Adrenal gland (tissue), 12 donors: ENCODE results near the gene SULT2B1. TPM values are rescaled to one million over a fixed set of nuclear protein-coding genes. Genes with fewer than 3 reads are reported as not detected.

ENCODE experiments used
- DNase-seq, 7 donors: peaks; one replicate each; pipeline ENCODE4 v3.0.0-alpha.2; 2019 to 2020
- H3K27ac ChIP-seq, 5 donors: fragments of 200-600 bp; sonication (generic) in 4 of 5; 1 replicate in 3 of 5; 2 replicates in 2 of 5; pipeline versions ENCODE4 v1.5.1 to v1.8.0; 2016 to 2020; ENCODE audit warnings: mild to moderate bottlenecking in 1 of 5
- H3K27me3 ChIP-seq: fragments of 200-600 bp; 2 replicates; pipeline ENCODE4 v1.8.0; 2021
- H3K36me3 ChIP-seq, 2 donors: fragments of 200-600 bp; replicated peaks in 1 of 2; 1 replicate in 1 of 2; 2 replicates in 1 of 2; pipeline versions ENCODE4 v1.5.1 to v1.8.0; 2018 to 2022
- H3K4me1 ChIP-seq, 2 donors: fragments of 200-600 bp; replicated peaks in 1 of 2; 1 replicate in 1 of 2; 2 replicates in 1 of 2; pipeline versions ENCODE4 v1.5.1 to v1.8.0; 2018 to 2021
- H3K4me3 ChIP-seq, 4 donors: fragments of 200-600 bp; sonication (generic) in 3 of 4; one replicate each; pipeline ENCODE4 v1.5.1; 2016 to 2018
- H3K9me3 ChIP-seq, 3 donors: fragments of 200-600 bp; sonication (generic) in 1 of 3; replicated peaks in 1 of 3; 1 replicate in 2 of 3; 2 replicates in 1 of 3; pipeline versions ENCODE4 v1.5.1 to v1.8.0; 2016 to 2021
- POLR2A ChIP-seq, 2 donors: fragments of 450-650 bp; IDR thresholded peaks; one replicate each; pipeline ENCODE4 v1.6.1; 2017; ENCODE audit warnings: antibody characterized with exemption in 2 of 2, mild to moderate bottlenecking in 2 of 2, moderate library complexity in 1 of 2
- WGBS, 4 donors: extraction: QIAGEN DNeasy Blood & Tissue Kit in 2 of 4; methylation state at CpG; one replicate each; pipeline versions ENCODE4 v1.1.5 to v1.1.7; 2013 to 2017; 5-methylcytosine and 5-hydroxymethylcytosine counted together
- intact Hi-C, 2 donors: fragments of 100-400 bp; cut with DNase I; formaldehyde crosslinking; loops; one replicate each; pipeline versions ENCODE4 v1.14.1 to v1.15.0; 2022 to 2023
- polyA plus RNA-seq, 3 donors: library from polyadenylated mRNA; stranded (reverse); fragments of 200-250 nt in 2 of 3; fragments of 350-450 nt in 1 of 3; fragmentation: Illumina TruSeq in 1 of 3; extraction: RNeasy Lipid Tissue Mini Kit (QIAGEN cat#74804) in 1 of 3; gene quantifications; one replicate each; pipeline ENCODE4 v1.2.3, GENCODE V29; 2013 to 2014
- total RNA-seq, 9 donors: library from RNA; depleted of rRNA in 4 of 9; stranded (reverse); fragments of >200 nt in 4 of 9; fragments of 120-200 nt in 1 of 9; fragmentation: NEBNext Ultra II Directional in 1 of 9; extraction: Animal tissue kit (Norgen Biotek cat#: 25700) in 1 of 9; gene quantifications; one replicate each; pipeline versions ENCODE4 v1.1.0 to v1.2.4, GENCODE V29; 2013 to 2023
- TF ChIP-seq, protein P1 (sequence below), 6 experiments: fragments of 450-650 bp in 4 of 6; fragments of 200-600 bp in 2 of 6; sonication (generic) in 1 of 6; IDR thresholded peaks; 1 replicate in 5 of 6; 2 replicates in 1 of 6; pipeline versions ENCODE4 v1.5.1 to v1.8.0; 2016 to 2021; ENCODE audit warnings: antibody characterized with exemption in 6 of 6, mild to moderate bottlenecking in 2 of 6, moderate library complexity in 1 of 6
- donor health status: healthy with polysubstance abuse.
- donor health status: Bipolar disorder and iron deficiency.
- donor health status: DM: yes; HTN: yes; CAD: no.
- donor health status: DM: no; HTN: no; CAD: no.
- donor health status: DM: no; HTN: no; CAD: no.
- donor health status: DM: yes; HTN: yes; CAD: no.

Gene SULT2B1
- total and polyA plus RNA-seq, 12 donors = 0.22 to 1.4 (median 0.52) TPM; not detected in 3

- DNase-seq = no peak
- Histone ChIP-seq H3K27me3 (no peaks in the 10 kb centered on the region), H3K4me3 (no peak overlapping the region), H3K4me1 (peaks cover 0 to 8% of the 10 kb centered on the region in 2 donors), H3K9me3 (no peaks in the 10 kb centered on the region), H3K36me3 (no peaks in the 10 kb centered on the region), H3K27ac (no peak overlapping the region)
- TF ChIP-seq POLR2A (IDR thresholded peaks at IDR 0.05) = no peak
- TF ChIP-seq, protein P1, sequence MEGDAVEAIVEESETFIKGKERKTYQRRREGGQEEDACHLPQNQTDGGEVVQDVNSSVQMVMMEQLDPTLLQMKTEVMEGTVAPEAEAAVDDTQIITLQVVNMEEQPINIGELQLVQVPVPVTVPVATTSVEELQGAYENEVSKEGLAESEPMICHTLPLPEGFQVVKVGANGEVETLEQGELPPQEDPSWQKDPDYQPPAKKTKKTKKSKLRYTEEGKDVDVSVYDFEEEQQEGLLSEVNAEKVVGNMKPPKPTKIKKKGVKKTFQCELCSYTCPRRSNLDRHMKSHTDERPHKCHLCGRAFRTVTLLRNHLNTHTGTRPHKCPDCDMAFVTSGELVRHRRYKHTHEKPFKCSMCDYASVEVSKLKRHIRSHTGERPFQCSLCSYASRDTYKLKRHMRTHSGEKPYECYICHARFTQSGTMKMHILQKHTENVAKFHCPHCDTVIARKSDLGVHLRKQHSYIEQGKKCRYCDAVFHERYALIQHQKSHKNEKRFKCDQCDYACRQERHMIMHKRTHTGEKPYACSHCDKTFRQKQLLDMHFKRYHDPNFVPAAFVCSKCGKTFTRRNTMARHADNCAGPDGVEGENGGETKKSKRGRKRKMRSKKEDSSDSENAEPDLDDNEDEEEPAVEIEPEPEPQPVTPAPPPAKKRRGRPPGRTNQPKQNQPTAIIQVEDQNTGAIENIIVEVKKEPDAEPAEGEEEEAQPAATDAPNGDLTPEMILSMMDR (IDR thresholded peaks at IDR 0.05) = no peak
- WGBS, 4 donors = 78 to 92% (median 90%) methylated on average over 3 to 5 of the region's 5 CpGs
- intact Hi-C loops = no loop called here
Measured at GRCh38 chr19:48591021-48591420, 39.0 kb downstream of the SULT2B1 start.

DNA sequence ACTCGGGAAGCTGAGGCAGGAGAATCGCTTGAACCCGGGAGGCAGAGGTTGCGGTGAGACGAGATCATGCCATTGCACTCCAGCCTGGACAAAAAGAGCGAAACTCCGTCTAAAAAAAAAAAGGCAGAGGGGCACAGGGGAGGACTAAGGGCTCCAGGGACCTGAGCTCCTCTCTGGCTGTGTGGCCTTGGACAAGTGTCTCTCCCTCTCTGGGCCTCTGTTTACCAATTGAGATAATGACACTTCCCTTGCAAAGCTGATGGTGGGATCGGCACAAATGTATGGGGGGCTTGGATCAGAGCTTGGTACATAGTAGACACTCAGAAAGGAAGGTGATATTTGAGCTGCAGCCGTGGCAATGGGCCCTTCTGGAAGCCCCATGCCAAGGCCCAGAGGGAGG, 43.2 kb downstream of the SULT2B1 start:
- Histone ChIP-seq H3K9me3 (no peaks in the 10 kb centered on the region), H3K4me3 (no peak overlapping the region), H3K27me3 (no peaks in the 10 kb centered on the region), H3K27ac (no peak overlapping the region), H3K4me1 (no peaks in the 10 kb centered on the region), H3K36me3 (no peaks in the 10 kb centered on the region)
- intact Hi-C loops = no loop called here
- TF ChIP-seq, protein P1 (IDR thresholded peaks at IDR 0.05) = no peak
- no peak for TF ChIP-seq POLR2A (IDR thresholded peaks at IDR 0.05)
- DNase-seq = no peak
- WGBS, 4 donors = 86 to 92% (median 88%) methylated on average over 9 of the region's 9 CpGs

DNA sequence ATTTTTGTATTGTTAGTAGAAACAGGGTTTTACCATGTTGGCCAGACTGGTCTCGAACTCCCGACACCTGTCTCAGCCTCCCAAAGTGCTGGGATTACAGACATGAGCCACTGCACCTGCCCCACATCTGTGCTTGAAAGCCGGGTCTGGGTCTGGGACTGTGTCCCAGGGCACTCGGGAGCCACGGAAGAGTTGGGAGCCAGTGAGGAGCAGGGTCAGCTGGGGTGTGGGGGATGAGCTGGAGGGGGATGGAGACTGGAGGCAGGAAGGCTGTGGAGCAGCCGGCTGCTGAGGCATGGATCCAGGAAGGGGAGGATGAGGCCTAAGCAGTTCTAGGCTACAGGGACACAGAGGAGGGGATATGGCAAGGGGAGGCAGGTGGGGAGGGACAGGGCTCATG, 43.9 kb downstream of the SULT2B1 start:
- 67 to 80% (median 76%) methylated on average over 6 of the region's 6 CpGs for WGBS, 4 donors
- no peaks in the 10 kb centered on the region for H3K4me1 ChIP-seq
- H3K36me3 ChIP-seq = no peaks in the 10 kb centered on the region
- H3K27ac ChIP-seq = no peak overlapping the region
- intact Hi-C loops = no loop called here
- H3K27me3 ChIP-seq = no peaks in the 10 kb centered on the region
- TF ChIP-seq, protein P1 (IDR thresholded peaks at IDR 0.05) = no peak
- TF ChIP-seq POLR2A (IDR thresholded peaks at IDR 0.05) = no peak
- no peaks in the 10 kb centered on the region for H3K9me3 ChIP-seq
- H3K4me3 ChIP-seq = no peak overlapping the region
- no peak for DNase-seq

GRCh38 chr19:48596237-48596636, 44.3 kb downstream of the SULT2B1 start:
- H3K27ac ChIP-seq = no peak overlapping the region
- no peaks in the 10 kb centered on the region for H3K4me1 ChIP-seq
- no peaks in the 10 kb centered on the region for H3K9me3 ChIP-seq
- DNase-seq = no peak
- intact Hi-C loops = no loop called here
- TF ChIP-seq, protein P1 (IDR thresholded peaks at IDR 0.05) = no peak
- no peak for TF ChIP-seq POLR2A (IDR thresholded peaks at IDR 0.05)
- no peaks in the 10 kb centered on the region for H3K27me3 ChIP-seq
- 62 to 73% (median 71%) methylated on average over 3 to 4 of the region's 4 CpGs; no CpG with 5 or more reads in 1 of the 4 donors for WGBS, 4 donors
- H3K4me3 ChIP-seq = no peak overlapping the region
- no peaks in the 10 kb centered on the region for H3K36me3 ChIP-seq
